AG04450 (cell line): ENCODE data around the gene DHX40. TPM values are rescaled to one million over a fixed set of nuclear protein-coding genes. Genes with fewer than 3 reads are reported as not detected.
"Not testable (repeated sequence)": the region's sequence is repeated elsewhere in the genome, so short reads cannot be mapped to it uniquely, and the experiment has no call there.

ENCODE experiments used
- CTCF ChIA-PET: fragments of 300-600, 350-600 bp; formaldehyde crosslinking; extraction: SDS; loops from one replicate; lab custom pipeline; 2022; ENCODE audit warnings: antibody characterized with exemption, inconsistent platforms; lab: Charles Lee
- POLR2A ChIA-PET: fragments of 350-600 bp; formaldehyde crosslinking; extraction: SDS; loops from one replicate; lab custom pipeline; 2021; ENCODE audit warnings: antibody characterized with exemption, inconsistent platforms; lab: Yijun Ruan, JAX
- DNase-seq: peaks from one replicate; pipeline ENCODE4 v3.0.0-alpha.2; 2011; ENCODE audit warnings: low read depth, low spot score
- H3K27ac ChIP-seq: one replicate; pipeline ENCODE4 v1.5.1; 2012; ENCODE audit warnings: low read depth, low read length, control low read depth
- H3K27me3 ChIP-seq: one replicate; pipeline ENCODE4 v1.6.0; 2012; ENCODE audit warnings: low read length; ENCODE audit not compliant: control insufficient read depth, insufficient read depth
- H3K4me3 ChIP-seq: 2 replicates; pipeline ENCODE4 v1.5.1; 2011; ENCODE audit warnings: mild to moderate bottlenecking, low read depth, low read length, control low read depth
- H3K9me3 ChIP-seq: 2 replicates; pipeline ENCODE4 v1.5.1; 2012; ENCODE audit warnings: low read length; ENCODE audit not compliant: control insufficient read depth, insufficient read depth
- CTCF ChIP-seq: IDR thresholded peaks from 2 replicates; pipeline ENCODE4 v1.5.1; 2011; ENCODE audit warnings: low read depth, low read length, control low read depth, inconsistent platforms
- polyA plus RNA-seq: library from polyadenylated mRNA; depleted of rRNA; stranded (reverse); fragments of >200 nt; gene quantifications from 2 replicates; pipeline ENCODE4 v1.2.3, GENCODE V29; 2011

Gene DHX40
- polyA plus RNA-seq, 1 experiment, result 49.4 TPM

- Histone ChIP-seq H3K4me3 (no peak overlapping the region), H3K9me3 (no peaks in the 10 kb centered on the region), H3K27me3 (peaks cover 10% of the 10 kb centered on the region), H3K27ac (no peak overlapping the region)
- DNase-seq, result no peak
- no peak for TF ChIP-seq CTCF
- ChIA-PET POLR2A (no interaction called here), CTCF (interaction anchor here (0.6 to 3.0 kb wide), 3 partner anchors 36 to 921 kb away, joined by 3 to 24 read pairs (median 22); no protein-coding TSS in a partner anchor)
Observed at GRCh38 chr17:59558039-59558438, 7.4 kb upstream of the DHX40 start.

- CTCF ChIA-PET, result interaction anchor here (0.6 to 3.0 kb wide), 7 partner anchors 37 to 434 kb away, joined by 3 to 24 read pairs (median 7); no protein-coding TSS in a partner anchor
Observed at GRCh38 chr17:59558953-59559352, 6.5 kb upstream of the DHX40 start.

GRCh38 chr17:59561042-59561441 lies 4.4 kb upstream of the DHX40 start:
- DNase-seq, result no peak
- peaks cover 6% of the 10 kb centered on the region; the same call in 1 of the 2 replicates for H3K9me3 ChIP-seq
- ChIA-PET POLR2A (interaction anchor here (0.7 kb wide), 1 partner anchor 259 kb away, joined by 11 read pairs; no protein-coding TSS in a partner anchor), CTCF (interaction anchor here (0.6 to 1.9 kb wide), 3 partner anchors 120 to 1685 kb away, joined by 3 to 23 read pairs (median 5); no protein-coding TSS in a partner anchor)
- peak; percentile 42 for TF ChIP-seq CTCF
- H3K27ac ChIP-seq, result no peak overlapping the region
- peaks cover 3% of the 10 kb centered on the region for H3K27me3 ChIP-seq
- H3K4me3 ChIP-seq, result no peak overlapping the region

More at GRCh38 chr17:59558953-59559352, 6.5 kb upstream of the DHX40 start:
- Histone ChIP-seq H3K27me3 (peaks cover 10% of the 10 kb centered on the region), H3K27ac (no peak overlapping the region), H3K4me3 (no peak overlapping the region), H3K9me3 (no peaks in the 10 kb centered on the region)
- TF ChIP-seq CTCF, result peak; percentile 23; the same call in 1 of the 2 replicates
- DNase-seq, result no peak
- POLR2A ChIA-PET, result interaction anchor here (0.6 kb wide), 1 partner anchor 60 kb away, joined by 3 read pairs; no protein-coding TSS in a partner anchor

- POLR2A ChIA-PET, result interaction anchor here (1.3 kb wide), 1 partner anchor 53 kb away, joined by 9 read pairs; the partner anchor contains the start of gene CLTC
- Histone ChIP-seq H3K27me3 (no peaks in the 10 kb centered on the region), H3K4me3 (peak overlapping the region; percentile 100), H3K27ac (peak overlapping the region; percentile 72), H3K9me3 (peaks cover 6% of the 10 kb centered on the region; the same call in 1 of the 2 replicates)
- CTCF ChIA-PET, result interaction anchor here (2.8 kb wide), 1 partner anchor 44 kb away, joined by 6 read pairs; no protein-coding TSS in a partner anchor
- peak; percentile 49 for DNase-seq
- TF ChIP-seq CTCF, result no peak
Observed at GRCh38 chr17:59565959-59566324, 532 bp downstream of the DHX40 start.

- DNase-seq, POLR2A ChIA-PET, H3K27me3 ChIP-seq, CTCF ChIA-PET, H3K27ac ChIP-seq, H3K9me3 ChIP-seq, H3K4me3 ChIP-seq: not testable (repeated sequence)
Observed at GRCh38 chr17:59569151-59569550, 3.7 kb downstream of the DHX40 start.
